H9 (cell line): ENCODE data around the gene NPTN. TPM values are rescaled to one million over a fixed set of nuclear protein-coding genes. Genes with fewer than 3 reads are reported as not detected.

Source experiments
- DNase-seq: peaks from one replicate; pipeline ENCODE4 v3.0.0-alpha.2; 2017
- H2AFZ ChIP-seq: one replicate; pipeline ENCODE4 v1.6.1; 2013; ENCODE audit warnings: mild to moderate bottlenecking, low read length, control low read depth, moderate library complexity
- H2AK5ac ChIP-seq: 2 replicates; pipeline ENCODE4 v1.6.1; 2013; ENCODE audit warnings: low read length, control low read depth, mixed read lengths; ENCODE audit not compliant: insufficient read length
- H2BK120ac ChIP-seq: one replicate; pipeline ENCODE4 v1.6.1; 2013; ENCODE audit warnings: low read depth, mild to moderate bottlenecking, low read length, control low read depth, inconsistent platforms; ENCODE audit not compliant: poor library complexity, severe bottlenecking
- H2BK12ac ChIP-seq: 2 replicates; pipeline ENCODE4 v1.6.1; 2013; ENCODE audit warnings: low read length, control low read depth, mixed read lengths, low read depth; ENCODE audit not compliant: insufficient read length
- H2BK15ac ChIP-seq: 2 replicates; pipeline ENCODE4 v1.6.1; 2013; ENCODE audit warnings: low read depth, low read length, control low read depth
- H2BK20ac ChIP-seq: one replicate; pipeline ENCODE4 v1.6.1; 2013; ENCODE audit warnings: low read depth, mild to moderate bottlenecking, low read length, control low read depth, inconsistent platforms; ENCODE audit not compliant: poor library complexity, severe bottlenecking
- H2BK5ac ChIP-seq: 2 replicates; pipeline ENCODE4 v1.6.1; 2013; ENCODE audit warnings: low read length, control low read depth, mixed read lengths; ENCODE audit not compliant: insufficient read length
- H3K14ac ChIP-seq: 2 replicates; pipeline ENCODE4 v1.6.1; 2013; ENCODE audit warnings: low read length, control low read depth; ENCODE audit not compliant: insufficient read depth
- H3K18ac ChIP-seq: 2 replicates; pipeline ENCODE4 v1.6.1; 2013; ENCODE audit warnings: low read depth, mild to moderate bottlenecking, mixed read lengths, low read length, control low read depth; ENCODE audit not compliant: insufficient read length
- H3K23ac ChIP-seq: 2 replicates; pipeline ENCODE4 v1.6.1; 2013; ENCODE audit warnings: low read length, control low read depth, mixed read lengths, low read depth; ENCODE audit not compliant: insufficient read length
- H3K23me2 ChIP-seq: 2 replicates; pipeline ENCODE4 v1.6.1; 2013; ENCODE audit warnings: low read depth, mild to moderate bottlenecking, mixed read lengths, low read length, control low read depth; ENCODE audit not compliant: insufficient read length, poor library complexity, severe bottlenecking
- H3K27ac ChIP-seq: 2 replicates; pipeline ENCODE4 v1.5.1; 2013; ENCODE audit warnings: low read length, control low read depth, mixed read lengths, low read depth; ENCODE audit not compliant: insufficient read length
- H3K27me3 ChIP-seq: 2 replicates; pipeline ENCODE4 v1.6.1; 2013; ENCODE audit warnings: low read length, control low read depth, inconsistent platforms; ENCODE audit not compliant: insufficient read depth
- H3K4ac ChIP-seq: 2 replicates; pipeline ENCODE4 v1.6.1; 2013; ENCODE audit warnings: low read depth, mild to moderate bottlenecking, control low read depth, inconsistent platforms, low read length, moderate library complexity
- H3K4me1 ChIP-seq: 2 replicates; pipeline ENCODE4 v1.6.1; 2013; ENCODE audit warnings: low read length, control low read depth, inconsistent platforms; ENCODE audit not compliant: insufficient read depth
- H3K4me2 ChIP-seq: 2 replicates; pipeline ENCODE4 v1.6.1; 2013; ENCODE audit warnings: low read length, control low read depth, mixed read lengths; ENCODE audit not compliant: insufficient read length, insufficient read depth
- H3K56ac ChIP-seq: 2 replicates; pipeline ENCODE4 v1.6.1; 2013; ENCODE audit warnings: low read depth, mild to moderate bottlenecking, mixed read lengths, low read length, control low read depth; ENCODE audit not compliant: insufficient read length
- H3K79me1 ChIP-seq: 2 replicates; pipeline ENCODE4 v1.6.1; 2013; ENCODE audit warnings: low read depth, mild to moderate bottlenecking, moderate library complexity, low read length, control low read depth, inconsistent platforms; ENCODE audit not compliant: insufficient read depth, poor library complexity, severe bottlenecking
- H3K79me2 ChIP-seq: 2 replicates; pipeline ENCODE4 v1.6.1; 2013; ENCODE audit warnings: low read length, control low read depth, inconsistent platforms; ENCODE audit not compliant: insufficient read depth
- H3K9ac ChIP-seq: 2 replicates; pipeline ENCODE4 v1.6.1; 2013; ENCODE audit warnings: low read length, control low read depth, mixed read lengths; ENCODE audit not compliant: insufficient read length; ENCODE audit errors: extremely low read depth
- H3K9me3 ChIP-seq: one replicate; pipeline ENCODE4 v1.6.1; 2013; ENCODE audit warnings: low read depth, low read length, inconsistent platforms; ENCODE audit not compliant: control insufficient read depth
- H3T11ph ChIP-seq: one replicate; pipeline ENCODE4 v1.6.1; 2013; ENCODE audit warnings: mild to moderate bottlenecking, low read length, control low read depth, inconsistent platforms
- H4K20me1 ChIP-seq: one replicate; pipeline ENCODE4 v1.6.1; 2013; ENCODE audit not compliant: control insufficient read depth, insufficient read length, insufficient read depth
- H4K5ac ChIP-seq: 2 replicates; pipeline ENCODE4 v1.6.1; 2013; ENCODE audit warnings: low read depth, mild to moderate bottlenecking, mixed read lengths, low read length, control low read depth; ENCODE audit not compliant: insufficient read length
- H4K8ac ChIP-seq: replicated peaks from 2 replicates; pipeline ENCODE4 v1.6.1; 2013; ENCODE audit warnings: low read length, control low read depth, mixed read lengths, low read depth; ENCODE audit not compliant: insufficient read length
- H4K91ac ChIP-seq: 2 replicates; pipeline ENCODE4 v1.6.1; 2013; ENCODE audit warnings: low read depth, mild to moderate bottlenecking, moderate library complexity, mixed read lengths, low read length, control low read depth; ENCODE audit not compliant: insufficient read length
- H3K27ac Mint-ChIP-seq, 3 experiments: 2 replicates in 2 of 3; 3 replicates in 1 of 3; pipeline ENCODE4 v1.8.0; 2020 to 2021; ENCODE audit warnings: mixed read lengths in 3 of 3, mild to moderate bottlenecking in 1 of 3, moderate library complexity in 1 of 3
- H3K27me3 Mint-ChIP-seq: 2 replicates; pipeline ENCODE4 v1.8.0; 2021; ENCODE audit warnings: low read depth, mild to moderate bottlenecking, moderate library complexity, mixed read lengths
- H3K36me3 Mint-ChIP-seq, 3 experiments: 2 replicates in 2 of 3; 3 replicates in 1 of 3; pipeline ENCODE4 v1.8.0; 2020 to 2021; ENCODE audit warnings: low read depth in 3 of 3, mixed read lengths in 3 of 3; ENCODE audit not compliant: insufficient read depth in 1 of 3
- H3K4me1 Mint-ChIP-seq, 2 experiments: 2 replicates each; pipeline ENCODE4 v1.8.0; 2020; ENCODE audit warnings: mixed read lengths in 2 of 2
- H3K4me3 Mint-ChIP-seq, 2 experiments: 2 replicates in 1 of 2; 3 replicates in 1 of 2; pipeline ENCODE4 v1.8.0; 2020 to 2021; ENCODE audit warnings: mild to moderate bottlenecking in 2 of 2, mixed read lengths in 2 of 2, moderate library complexity in 1 of 2
- H3K9me3 Mint-ChIP-seq, 2 experiments: 2 replicates in 1 of 2; 3 replicates in 1 of 2; pipeline ENCODE4 v1.8.0; 2020; ENCODE audit warnings: mild to moderate bottlenecking in 2 of 2, mixed read lengths in 2 of 2, moderate library complexity in 1 of 2
- CTCF ChIP-seq: fragments of 200-600 bp; sonication (generic); conservative IDR thresholded peaks from 3 replicates; pipeline ENCODE4 v1.8.0; 2021; ENCODE audit warnings: antibody characterized with exemption, mild to moderate bottlenecking
- WGBS: extraction: QIAGEN DNeasy Blood & Tissue Kit; methylation state at CpG from one replicate; pipeline ENCODE4 v1.1.7; 2013; ENCODE audit warnings: missing lambda C conversion rate, low lambda C conversion rate, mixed read lengths; ENCODE audit not compliant: insufficient read length; ENCODE audit errors: extremely low coverage; 5-methylcytosine and 5-hydroxymethylcytosine counted together
- total RNA-seq: library from RNA; stranded (reverse); gene quantifications from 2 replicates; pipeline ENCODE4 v1.2.1, GENCODE V29; 2021

Gene NPTN
- total RNA-seq, 1 experiment from 2014 or later: 89.1 TPM

GRCh38 chr15:73648014-73648295 lies 14.8 kb upstream of the NPTN start:
- H2AK5ac ChIP-seq: no peak overlapping the region
- H3K4me1 ChIP-seq: no peaks in the 10 kb centered on the region
- H2BK120ac ChIP-seq: no peak overlapping the region
- H3K14ac ChIP-seq: no peak overlapping the region
- no peak overlapping the region for H3K18ac ChIP-seq
- Mint-ChIP-seq H3K4me1 (peaks cover 3 to 5% of the 10 kb centered on the region in 2 experiments; a peak in 1 of 4 replicates), H3K27ac (no peak overlapping the region), H3K4me3 (no peak overlapping the region), H3K36me3 (no peaks in the 10 kb centered on the region), H3K27me3 (peaks cover 10% of the 10 kb centered on the region), H3K9me3 (no peaks in the 10 kb centered on the region; a peak in 1 of 5 replicates)
- H3K79me2 ChIP-seq: no peaks in the 10 kb centered on the region
- DNase-seq: no peak
- H3K23ac ChIP-seq: no peak overlapping the region
- no peak overlapping the region for H3K9ac ChIP-seq
- H2BK15ac ChIP-seq: no peak overlapping the region
- no peaks in the 10 kb centered on the region for H3K79me1 ChIP-seq
- no peaks in the 10 kb centered on the region for H3K9me3 ChIP-seq
- no peak overlapping the region for H2BK5ac ChIP-seq
- no CpG with 5 or more reads among the region's 2 CpGs for WGBS
- no peak overlapping the region for H2AFZ ChIP-seq
- no peaks in the 10 kb centered on the region for H3K23me2 ChIP-seq
- H2BK12ac ChIP-seq: no peak overlapping the region
- no peak overlapping the region for H2BK20ac ChIP-seq
- H3K4me2 ChIP-seq: no peak overlapping the region
- H4K8ac ChIP-seq: no peak overlapping the region
- H3K27ac ChIP-seq: no peak overlapping the region
- no peaks in the 10 kb centered on the region for H4K20me1 ChIP-seq
- no peak overlapping the region for H3K4ac ChIP-seq
- no peak overlapping the region for H3K56ac ChIP-seq
- H3T11ph ChIP-seq: no peak overlapping the region
- no peak for TF ChIP-seq CTCF
- no peak overlapping the region for H4K5ac ChIP-seq
- H4K91ac ChIP-seq: no peak overlapping the region
- no peaks in the 10 kb centered on the region for H3K27me3 ChIP-seq
